ENCODE measurements around the gene SLC35A2.
"Not testable (repeated sequence)": the region's sequence is repeated elsewhere in the genome, so short reads cannot be mapped to it uniquely, and the experiment has no call there.

SLC35A2 gene

DNA sequence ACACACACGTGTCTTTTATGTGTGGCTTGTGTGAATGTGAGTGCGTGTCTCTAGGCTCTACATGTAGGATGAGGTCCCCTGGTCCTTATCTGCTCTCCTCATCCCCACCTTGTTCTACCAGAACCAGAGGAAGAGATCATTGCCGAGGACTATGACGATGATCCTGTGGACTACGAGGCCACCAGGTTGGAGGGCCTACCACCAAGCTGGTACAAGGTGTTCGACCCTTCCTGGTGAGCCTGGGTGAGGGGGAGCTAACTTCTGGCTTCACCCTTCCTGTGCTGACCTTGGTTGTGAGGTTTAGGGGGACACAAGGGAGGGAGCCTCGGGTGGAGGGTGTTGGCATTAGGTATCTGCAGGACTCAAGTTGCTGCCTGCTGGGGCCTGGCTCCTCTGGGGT is 10.4 kb downstream of the SLC35A2 start:
- DNase-seq (ENCODE audit: insufficient read length, low spot score) (no peak), FAIRE-seq (no peak)
- TF ChIP-seq POLR2A (IDR thresholded peaks at IDR 0.05; ENCODE audit: low read depth, low read length): no peak

DNA sequence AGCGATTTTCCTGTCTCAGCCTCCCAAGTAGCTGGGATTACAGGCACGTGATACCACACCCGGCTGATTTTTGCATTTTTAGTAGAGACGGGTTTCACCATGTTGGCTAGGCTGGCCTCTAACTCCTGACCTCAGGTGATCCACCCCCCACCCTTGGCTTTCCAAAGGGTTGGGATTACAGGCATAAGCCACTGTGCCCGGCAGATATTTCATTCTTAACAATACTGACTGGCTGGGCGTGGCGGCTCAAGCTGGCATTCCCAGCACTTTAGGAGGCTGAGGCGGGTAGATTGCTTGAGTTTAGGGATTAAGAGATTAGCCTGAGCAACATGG is 12.4 kb downstream of the SLC35A2 start:
- no peak for FAIRE-seq
- DNase-seq (ENCODE audit: insufficient read length, low spot score): no peak
- no peak for TF ChIP-seq POLR2A (IDR thresholded peaks at IDR 0.05; ENCODE audit: low read depth, low read length)

- TF ChIP-seq POLR2A (IDR thresholded peaks at IDR 0.05; ENCODE audit: low read depth, low read length): peak; percentile 79
- FAIRE-seq: no peak
- peak; percentile 46 for DNase-seq (ENCODE audit: insufficient read length, low spot score)
Observed at GRCh38 chrX:48897625-48898306, 13.7 kb downstream of the SLC35A2 start, which contains the start of the genes PQBP1 and TIMM17B. Gene PQBP1, plus strand, starts transcription at chrX:48897930. Its CDS starts 580 bp downstream, at chrX:48898510. Gene TIMM17B, minus strand, starts transcription at chrX:48897768. Its CDS starts 19 bp downstream, at chrX:48897749.

GRCh38 chrX:48897157-48897624 is 14.3 kb downstream of the SLC35A2 start:
- TF ChIP-seq POLR2A (IDR thresholded peaks at IDR 0.05; ENCODE audit: low read depth, low read length): no peak
- DNase-seq (ENCODE audit: insufficient read length, low spot score): no peak
- no peak for FAIRE-seq

- DNase-seq (ENCODE audit: insufficient read length, low spot score) (no peak), FAIRE-seq (no peak)
- no peak for TF ChIP-seq POLR2A (IDR thresholded peaks at IDR 0.05; ENCODE audit: low read depth, low read length)
Observed at GRCh38 chrX:48896611-48897011, 14.8 kb downstream of the SLC35A2 start.

DNA sequence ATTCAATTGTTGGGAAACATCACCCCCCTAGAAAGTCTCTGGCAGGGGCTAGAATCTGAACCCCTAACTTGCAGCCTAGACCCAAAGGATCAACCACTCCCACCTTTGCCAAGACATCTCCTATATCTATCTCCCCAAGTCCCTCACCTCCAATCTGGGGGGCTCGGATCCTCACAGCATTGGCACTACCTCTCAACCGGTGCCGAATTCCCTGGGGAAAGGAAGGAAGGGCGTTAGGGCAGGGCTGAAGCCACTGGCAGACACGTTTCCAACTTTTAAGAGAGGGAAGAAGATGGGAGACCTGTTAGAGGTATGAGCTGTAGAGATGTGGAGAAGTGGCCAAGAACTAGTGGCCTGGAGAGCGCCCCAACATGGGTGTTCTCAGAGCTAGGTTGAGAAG is 16.6 kb downstream of the SLC35A2 start:
- no peak for TF ChIP-seq POLR2A (IDR thresholded peaks at IDR 0.05; ENCODE audit: low read depth, low read length)
- FAIRE-seq: no peak
- DNase-seq (ENCODE audit: insufficient read length, low spot score): no peak

GRCh38 chrX:48893556-48894348 is 17.7 kb downstream of the SLC35A2 start:
- no peak for TF ChIP-seq POLR2A (IDR thresholded peaks at IDR 0.05; ENCODE audit: low read depth, low read length)
- no peak for DNase-seq (ENCODE audit: insufficient read length, low spot score)
- FAIRE-seq: no peak

DNA sequence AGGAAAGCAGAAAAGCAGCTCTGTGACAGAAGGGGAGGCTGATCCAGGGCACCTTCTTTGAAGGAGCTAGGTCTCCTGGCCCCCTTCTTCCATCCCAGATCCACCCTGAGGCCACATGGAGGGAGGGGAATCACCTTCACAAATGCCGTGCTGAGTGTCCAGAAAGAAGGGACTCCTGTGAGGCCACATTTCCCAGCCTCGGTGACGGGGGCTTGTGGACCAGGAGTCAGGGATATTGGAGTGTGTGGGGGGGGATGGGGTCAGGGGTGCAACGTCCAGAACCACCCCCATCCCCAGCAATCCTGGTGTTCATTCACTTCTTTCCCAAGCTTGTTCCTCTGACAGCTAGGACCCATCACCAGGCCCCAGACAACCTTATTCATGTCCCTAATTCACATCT is 18.6 kb downstream of the SLC35A2 start:
- TF ChIP-seq POLR2A (IDR thresholded peaks at IDR 0.05; ENCODE audit: low read depth, low read length): no peak
- FAIRE-seq (no peak), DNase-seq (ENCODE audit: insufficient read length, low spot score) (no peak)

- no peak for FAIRE-seq
- no peak for TF ChIP-seq POLR2A (IDR thresholded peaks at IDR 0.05; ENCODE audit: low read depth, low read length)
- peak; percentile 51 for DNase-seq (ENCODE audit: insufficient read length, low spot score)
Observed at GRCh38 chrX:48891402-48892288, 19.8 kb downstream of the SLC35A2 start.

- FAIRE-seq (no peak), DNase-seq (ENCODE audit: insufficient read length, low spot score) (no peak)
- TF ChIP-seq POLR2A (IDR thresholded peaks at IDR 0.05; ENCODE audit: low read depth, low read length): no peak
Observed at GRCh38 chrX:48890934-48891401, 20.5 kb downstream of the SLC35A2 start.

GRCh38 chrX:48890296-48890925 is 21.0 kb downstream of the SLC35A2 start:
- DNase-seq (ENCODE audit: insufficient read length, low spot score): no peak

DNA sequence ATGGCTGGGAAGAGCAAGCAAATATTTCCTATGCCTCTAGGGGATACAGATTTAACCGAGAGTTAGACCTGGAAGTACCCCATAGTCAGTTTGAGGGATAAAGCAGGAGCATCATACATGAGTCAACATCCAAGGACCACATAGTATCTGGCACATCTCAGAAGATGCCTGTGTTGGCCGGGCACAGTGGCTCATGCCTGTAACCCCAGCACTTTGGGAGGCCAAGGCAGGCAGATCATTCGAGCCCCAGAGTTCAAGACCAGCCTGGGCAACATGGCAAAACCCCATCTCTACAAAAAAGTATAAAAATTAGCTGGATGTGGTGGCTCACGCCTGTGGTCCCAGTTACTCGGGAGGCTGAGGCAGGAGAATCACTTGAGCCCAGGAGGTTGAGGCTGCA is 24.9 kb downstream of the SLC35A2 start:
- FAIRE-seq: not testable (repeated sequence)

More at GRCh38 chrX:48890296-48890925, 21.0 kb downstream of the SLC35A2 start:
- no peak for FAIRE-seq
- no peak for TF ChIP-seq POLR2A (IDR thresholded peaks at IDR 0.05; ENCODE audit: low read depth, low read length)

GRCh38 chrX:48883729-48884128 is 27.7 kb downstream of the SLC35A2 start:
- FAIRE-seq: no peak
- no peak for DNase-seq (ENCODE audit: insufficient read length, low spot score)
- TF ChIP-seq POLR2A (IDR thresholded peaks at IDR 0.05; ENCODE audit: low read depth, low read length): no peak

More for the DNA sequence above, 24.9 kb downstream of the SLC35A2 start:
- not testable (repeated sequence) for DNase-seq (ENCODE audit: insufficient read length, low spot score)

GRCh38 chrX:48876944-48877343 is 34.5 kb downstream of the SLC35A2 start:
- not testable (repeated sequence) for DNase-seq (ENCODE audit: insufficient read length, low spot score); FAIRE-seq

DNA sequence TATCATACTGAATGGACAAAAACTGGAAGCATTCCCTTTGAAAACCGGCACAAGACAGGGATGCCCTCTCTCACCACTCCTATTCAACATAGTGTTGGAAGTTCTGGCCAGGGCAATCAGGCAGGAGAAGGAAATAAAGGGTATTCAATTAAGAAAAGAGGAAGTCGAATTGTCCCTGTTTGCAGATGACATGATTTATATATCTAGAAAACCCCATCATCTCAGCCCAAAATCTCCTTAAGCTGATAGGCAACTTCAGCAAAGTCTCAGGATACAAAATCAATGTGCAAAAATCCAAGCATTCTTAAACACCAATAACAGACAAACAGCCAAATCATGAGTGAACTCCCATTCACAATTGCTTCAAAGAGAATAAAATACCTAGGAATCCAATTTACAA is 39.4 kb downstream of the SLC35A2 start:
- FAIRE-seq; DNase-seq (ENCODE audit: insufficient read length, low spot score): not testable (repeated sequence)

All from H54 (cell line).